Adipocyte (in vitro differentiated cells): ENCODE results near the gene NBPF8.
"Not testable (repeated sequence)": the region's sequence is repeated elsewhere in the genome, so short reads cannot be mapped to it uniquely, and the experiment has no call there.

Source experiments
- DNase-seq: peaks from one replicate; pipeline ENCODE4 v3.0.0-alpha.2; 2015; ENCODE audit warnings: low read depth
- H3K27me3 ChIP-seq: replicated peaks from 2 replicates; pipeline ENCODE4 v1.7.0; 2013; ENCODE audit warnings: mild to moderate bottlenecking, low read length, moderate library complexity; ENCODE audit not compliant: control insufficient read depth, insufficient read depth
- H3K36me3 ChIP-seq: 2 replicates; pipeline ENCODE4 v1.7.0; 2013; ENCODE audit warnings: low read length, mild to moderate bottlenecking, moderate library complexity; ENCODE audit not compliant: control insufficient read depth, insufficient read depth, severe bottlenecking
- H3K4me1 ChIP-seq: 2 replicates; pipeline ENCODE4 v1.7.0; 2013; ENCODE audit warnings: mild to moderate bottlenecking, low read length, moderate library complexity; ENCODE audit not compliant: control insufficient read depth, insufficient read depth
- H3K4me3 ChIP-seq: 2 replicates; pipeline ENCODE4 v1.7.0; 2013; ENCODE audit warnings: mild to moderate bottlenecking, low read length, moderate library complexity
- H3K9ac ChIP-seq: 2 replicates; pipeline ENCODE4 v1.7.0; 2013; ENCODE audit warnings: mild to moderate bottlenecking, low read length, moderate library complexity
- H3K9me3 ChIP-seq: 2 replicates; pipeline ENCODE4 v1.7.0; 2013; ENCODE audit warnings: mild to moderate bottlenecking, low read length, moderate library complexity; ENCODE audit not compliant: control insufficient read depth

The NBPF8 gene

GRCh38 chr1:120414911-120415480, at the start of gene NBPF8:
NBPF8 (plus strand) TSS chr1:120415035; CDS start chr1:120436523, 21,488 bp downstream.
- H3K4me3 ChIP-seq: peak within 1 kb of the TSS; percentile 84
- DNase-seq: peak; percentile 66

GRCh38 chr1:120367709-120368108, 47.1 kb upstream of the NBPF8 start:
- DNase-seq, H3K4me3 ChIP-seq, H3K36me3 ChIP-seq, H3K27me3 ChIP-seq, H3K4me1 ChIP-seq, H3K9me3 ChIP-seq, H3K9ac ChIP-seq: not testable (repeated sequence)

More at GRCh38 chr1:120414911-120415480, at the start of gene NBPF8:
- H3K4me1 ChIP-seq, H3K36me3 ChIP-seq, H3K27me3 ChIP-seq, H3K9me3 ChIP-seq: not testable (repeated sequence)
- H3K9ac ChIP-seq: peak within 1 kb of the TSS; percentile 74

GRCh38 chr1:120386651-120387050, 28.2 kb upstream of the NBPF8 start:
- not testable (repeated sequence) for H3K27me3 ChIP-seq, H3K9me3 ChIP-seq, DNase-seq, H3K4me3 ChIP-seq, H3K9ac ChIP-seq, H3K36me3 ChIP-seq, H3K4me1 ChIP-seq

GRCh38 chr1:120388597-120389126, 26.2 kb upstream of the NBPF8 start:
- peak; percentile 53 for DNase-seq
- H3K27me3 ChIP-seq, H3K4me1 ChIP-seq, H3K9me3 ChIP-seq, H3K4me3 ChIP-seq, H3K9ac ChIP-seq, H3K36me3 ChIP-seq: not testable (repeated sequence)

GRCh38 chr1:120391365-120391764, 23.5 kb upstream of the NBPF8 start:
- not testable (repeated sequence) for H3K27me3 ChIP-seq

GRCh38 chr1:120393316-120394232, 21.3 kb upstream of the NBPF8 start:
- not testable (repeated sequence) for H3K4me3 ChIP-seq, H3K27me3 ChIP-seq, H3K4me1 ChIP-seq, H3K36me3 ChIP-seq, H3K9me3 ChIP-seq, DNase-seq, H3K9ac ChIP-seq

More at GRCh38 chr1:120391365-120391764, 23.5 kb upstream of the NBPF8 start:
- not testable (repeated sequence) for H3K36me3 ChIP-seq, H3K9me3 ChIP-seq, DNase-seq, H3K9ac ChIP-seq, H3K4me1 ChIP-seq, H3K4me3 ChIP-seq

GRCh38 chr1:120405348-120405747, 9.5 kb upstream of the NBPF8 start:
- not testable (repeated sequence) for H3K36me3 ChIP-seq, H3K9me3 ChIP-seq, H3K4me1 ChIP-seq, DNase-seq, H3K9ac ChIP-seq, H3K27me3 ChIP-seq, H3K4me3 ChIP-seq

- peak overlapping the region; percentile 79 for H3K4me3 ChIP-seq
- not testable (repeated sequence) for H3K4me1 ChIP-seq, H3K9ac ChIP-seq, H3K9me3 ChIP-seq, H3K36me3 ChIP-seq, H3K27me3 ChIP-seq
- DNase-seq: peak; percentile 4
Observed at GRCh38 chr1:120414451-120414850, 384 bp upstream of the NBPF8 start.

GRCh38 chr1:120415492-120415961, 692 bp downstream of the NBPF8 start:
- not testable (repeated sequence) for H3K9me3 ChIP-seq, H3K27me3 ChIP-seq, H3K4me1 ChIP-seq, H3K36me3 ChIP-seq
- H3K9ac ChIP-seq: peak overlapping the region; percentile 70
- peak overlapping the region; percentile 84 for H3K4me3 ChIP-seq
- peak; percentile 61 for DNase-seq

- not testable (repeated sequence) for H3K9ac ChIP-seq, H3K9me3 ChIP-seq, H3K36me3 ChIP-seq, H3K4me1 ChIP-seq, H3K27me3 ChIP-seq, H3K4me3 ChIP-seq, DNase-seq
Observed at GRCh38 chr1:120425063-120425462, 10.2 kb downstream of the NBPF8 start.

- not testable (repeated sequence) for H3K9ac ChIP-seq, H3K36me3 ChIP-seq, H3K4me3 ChIP-seq, H3K27me3 ChIP-seq, H3K9me3 ChIP-seq, H3K4me1 ChIP-seq
- DNase-seq: peak; percentile 18
Observed at GRCh38 chr1:120431626-120432025, 16.8 kb downstream of the NBPF8 start.
